Fibroblast of skin of right biceps (primary cell): ENCODE data around the gene C11orf98.
"Not testable (repeated sequence)": the region's sequence is repeated elsewhere in the genome, so short reads cannot be mapped to it uniquely, and the experiment has no call there.

Experiments
- DNase-seq: peaks from one replicate; pipeline ENCODE4 v3.0.0-alpha.2; 2013

Gene C11orf98

GRCh38 chr11:62680825-62681240, 15.8 kb upstream of the C11orf98 start:
- peak; percentile 81 for DNase-seq

- DNase-seq: peak; percentile 89
Observed at GRCh38 chr11:62678770-62679696, 14.0 kb upstream of the C11orf98 start, which contains the start of gene UBXN1. Gene UBXN1, minus strand, starts transcription at chr11:62679073. Its CDS starts 150 bp downstream, at chr11:62678923.

- no peak for DNase-seq
Observed at GRCh38 chr11:62678433-62678769, 13.4 kb upstream of the C11orf98 start.

GRCh38 chr11:62677714-62678113, 12.7 kb upstream of the C11orf98 start:
- no peak for DNase-seq

- DNase-seq: no peak
Observed at GRCh38 chr11:62677156-62677555, 12.1 kb upstream of the C11orf98 start.

GRCh38 chr11:62676698-62677097, 11.7 kb upstream of the C11orf98 start:
- no peak for DNase-seq

- not testable (repeated sequence) for DNase-seq
Observed at GRCh38 chr11:62675415-62675814, 10.4 kb upstream of the C11orf98 start.

- no peak for DNase-seq
Observed at GRCh38 chr11:62673196-62673525, 8.2 kb upstream of the C11orf98 start.

GRCh38 chr11:62671608-62672389, 6.8 kb upstream of the C11orf98 start, which contains the start of the genes LBHD1 and UQCC3:
Gene LBHD1, minus strand, starts transcription at chr11:62672267. Its CDS starts 2,236 bp downstream, at chr11:62670031.
Gene UQCC3, plus strand, starts transcription at chr11:62671673. Its CDS starts 73 bp downstream, at chr11:62671746.
- DNase-seq: peak; percentile 88

GRCh38 chr11:62671236-62671607, 6.2 kb upstream of the C11orf98 start:
- DNase-seq: peak; percentile 30

- DNase-seq: no peak
Observed at GRCh38 chr11:62669420-62670161, 4.6 kb upstream of the C11orf98 start.

- DNase-seq: no peak
Observed at GRCh38 chr11:62667460-62667859, 2.5 kb upstream of the C11orf98 start.

GRCh38 chr11:62666259-62666926, 1.4 kb upstream of the C11orf98 start:
- no peak for DNase-seq

GRCh38 chr11:62665599-62666258, 719 bp upstream of the C11orf98 start:
- DNase-seq: peak; percentile 47

GRCh38 chr11:62664405-62665074, 470 bp downstream of the C11orf98 start:
- DNase-seq: peak; percentile 48

GRCh38 chr11:62656796-62657429, 8.1 kb downstream of the C11orf98 start:
- no peak for DNase-seq

- DNase-seq: no peak
Observed at GRCh38 chr11:62654297-62654696, 10.7 kb downstream of the C11orf98 start.

GRCh38 chr11:62652161-62653006, 12.6 kb downstream of the C11orf98 start:
- DNase-seq: no peak

- not testable (repeated sequence) for DNase-seq
Observed at GRCh38 chr11:62650283-62650682, 14.7 kb downstream of the C11orf98 start.

GRCh38 chr11:62649486-62649885, 15.5 kb downstream of the C11orf98 start:
- no peak for DNase-seq
